ENCODE measurements around the gene PMFBP1.

Gene PMFBP1

GRCh38 chr16:72073560-72074230 is 98.3 kb downstream of the PMFBP1 start:
- DNase-seq (ENCODE audit: low spot score): no peak
- no peak for TF ChIP-seq CTCF (IDR thresholded peaks at IDR 0.05; ENCODE audit: extremely low read depth, missing control alignments)

- no peak for TF ChIP-seq CTCF (IDR thresholded peaks at IDR 0.05; ENCODE audit: extremely low read depth, missing control alignments)
- no peak for DNase-seq (ENCODE audit: low spot score)
These were observed 99.2 kb downstream of the PMFBP1 start for GRCh38 chr16:72072514-72073342.

Data from GM20000 (cell line).